Hepatocyte (in vitro differentiated cells): Measurements from ENCODE around the gene PAX1. TPM values are rescaled to one million over a fixed set of nuclear protein-coding genes. Genes with fewer than 3 reads are reported as not detected.

ENCODE experiments used
- DNase-seq: peaks from one replicate; pipeline ENCODE4 v3.0.0-alpha.2; 2016; ENCODE audit warnings: low spot score
- H2AFZ ChIP-seq: fragments of 200-600 bp; sonication (generic); 2 replicates; pipeline ENCODE4 v1.6.0; 2016; ENCODE audit warnings: antibody characterized with exemption, mild to moderate bottlenecking
- H3K27ac ChIP-seq: fragments of 200-600 bp; sonication (generic); 2 replicates; pipeline ENCODE4 v1.5.1; 2016; ENCODE audit warnings: mild to moderate bottlenecking
- H3K27me3 ChIP-seq: fragments of 200-600 bp; sonication (generic); 2 replicates; pipeline ENCODE4 v1.6.1; 2016
- H3K36me3 ChIP-seq: fragments of 200-600 bp; sonication (generic); replicated peaks from 2 replicates; pipeline ENCODE4 v1.5.1; 2016; ENCODE audit warnings: low read depth; ENCODE audit not compliant: insufficient read depth
- H3K4me1 ChIP-seq: fragments of 200-600 bp; sonication (generic); 2 replicates; pipeline ENCODE4 v1.5.1; 2016; ENCODE audit warnings: mild to moderate bottlenecking, moderate library complexity; ENCODE audit not compliant: insufficient read depth
- H3K4me2 ChIP-seq: fragments of 200-600 bp; sonication (generic); 2 replicates; pipeline ENCODE4 v1.6.0; 2016
- H3K4me3 ChIP-seq: fragments of 200-600 bp; sonication (generic); 2 replicates; pipeline ENCODE4 v1.5.1; 2016; ENCODE audit warnings: mild to moderate bottlenecking
- H3K79me2 ChIP-seq: fragments of 200-600 bp; sonication (generic); 2 replicates; pipeline ENCODE4 v1.6.0; 2017; ENCODE audit warnings: mild to moderate bottlenecking
- H3K9me2 ChIP-seq: fragments of 200-600 bp; sonication (generic); replicated peaks from 2 replicates; pipeline ENCODE4 v1.6.0; 2017; ENCODE audit warnings: mild to moderate bottlenecking; ENCODE audit not compliant: insufficient read depth
- H3K9me3 ChIP-seq: fragments of 200-600 bp; sonication (generic); 2 replicates; pipeline ENCODE4 v1.5.1; 2016; ENCODE audit warnings: low read depth, mild to moderate bottlenecking
- H4K20me1 ChIP-seq: fragments of 200-600 bp; sonication (generic); 2 replicates; pipeline ENCODE4 v1.6.0; 2016; ENCODE audit warnings: mild to moderate bottlenecking; ENCODE audit not compliant: insufficient read depth, poor library complexity, severe bottlenecking
- EZH2 ChIP-seq: fragments of 200-600 bp; sonication (generic); IDR thresholded peaks from 2 replicates; pipeline ENCODE4 v1.6.1; 2016; ENCODE audit warnings: antibody characterized with exemption, mild to moderate bottlenecking, borderline replicate concordance
- EZH2phosphoT487 ChIP-seq: fragments of 200-600 bp; sonication (generic); IDR thresholded peaks from one replicate; pipeline ENCODE4 v1.6.1; 2018; ENCODE audit warnings: antibody characterized with exemption, mild to moderate bottlenecking, low read depth, moderate library complexity; ENCODE audit not compliant: unreplicated experiment, severe bottlenecking
- WGBS: methylation state at CpG from one replicate; pipeline ENCODE4 v1.1.6; 2016; ENCODE audit warnings: low lambda C conversion rate; ENCODE audit errors: missing lambda C conversion rate; 5-methylcytosine and 5-hydroxymethylcytosine counted together
- polyA plus RNA-seq: library from polyadenylated mRNA; unstranded; fragments of >200 nt; fragmentation: Nextera tagmentation; extraction: Ambion mirVana; gene quantifications from 2 replicates; pipeline ENCODE4 v1.2.1, GENCODE V29; 2016
- total RNA-seq: library from RNA; depleted of rRNA; stranded (reverse); fragments of >200 nt; gene quantifications from 2 replicates; pipeline ENCODE4 v1.2.3, GENCODE V29; 2014
- TF ChIP-seq, protein P1 (sequence below): fragments of 200-600 bp; sonication (generic); IDR thresholded peaks from 2 replicates; pipeline ENCODE4 v1.5.1; 2016; ENCODE audit warnings: antibody characterized with exemption, mild to moderate bottlenecking; ENCODE audit not compliant: poor library complexity

The PAX1 gene
- total and polyA plus RNA-seq, 2 experiments from 2014 or later: not detected

- TF ChIP-seq, protein P1, sequence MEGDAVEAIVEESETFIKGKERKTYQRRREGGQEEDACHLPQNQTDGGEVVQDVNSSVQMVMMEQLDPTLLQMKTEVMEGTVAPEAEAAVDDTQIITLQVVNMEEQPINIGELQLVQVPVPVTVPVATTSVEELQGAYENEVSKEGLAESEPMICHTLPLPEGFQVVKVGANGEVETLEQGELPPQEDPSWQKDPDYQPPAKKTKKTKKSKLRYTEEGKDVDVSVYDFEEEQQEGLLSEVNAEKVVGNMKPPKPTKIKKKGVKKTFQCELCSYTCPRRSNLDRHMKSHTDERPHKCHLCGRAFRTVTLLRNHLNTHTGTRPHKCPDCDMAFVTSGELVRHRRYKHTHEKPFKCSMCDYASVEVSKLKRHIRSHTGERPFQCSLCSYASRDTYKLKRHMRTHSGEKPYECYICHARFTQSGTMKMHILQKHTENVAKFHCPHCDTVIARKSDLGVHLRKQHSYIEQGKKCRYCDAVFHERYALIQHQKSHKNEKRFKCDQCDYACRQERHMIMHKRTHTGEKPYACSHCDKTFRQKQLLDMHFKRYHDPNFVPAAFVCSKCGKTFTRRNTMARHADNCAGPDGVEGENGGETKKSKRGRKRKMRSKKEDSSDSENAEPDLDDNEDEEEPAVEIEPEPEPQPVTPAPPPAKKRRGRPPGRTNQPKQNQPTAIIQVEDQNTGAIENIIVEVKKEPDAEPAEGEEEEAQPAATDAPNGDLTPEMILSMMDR: no peak
- TF ChIP-seq EZH2: no peak
- TF ChIP-seq EZH2phosphoT487: no peak
- H3K9me3 ChIP-seq: no peaks in the 10 kb centered on the region
- no peak overlapping the region for H2AFZ ChIP-seq
- no peak overlapping the region for H3K27ac ChIP-seq
- no peaks in the 10 kb centered on the region for H3K4me1 ChIP-seq
- H3K4me3 ChIP-seq: no peak overlapping the region
- H3K27me3 ChIP-seq: no peaks in the 10 kb centered on the region
- 91% methylated on average over 15 of the region's 15 CpGs for WGBS
- H3K79me2 ChIP-seq: no peaks in the 10 kb centered on the region
- DNase-seq: no peak
- H3K4me2 ChIP-seq: no peak overlapping the region
- H3K9me2 ChIP-seq: no peaks in the 10 kb centered on the region
- H4K20me1 ChIP-seq: no peaks in the 10 kb centered on the region
- no peaks in the 10 kb centered on the region for H3K36me3 ChIP-seq
Observed at GRCh38 chr20:21729316-21729715, 23.9 kb downstream of the PAX1 start.

GRCh38 chr20:21739161-21739560 is 33.7 kb downstream of the PAX1 start:
- Histone ChIP-seq H3K4me2 (no peak overlapping the region), H3K9me2 (no peaks in the 10 kb centered on the region), H3K9me3 (no peaks in the 10 kb centered on the region), H3K36me3 (no peaks in the 10 kb centered on the region), H3K4me1 (no peaks in the 10 kb centered on the region), H3K27ac (no peak overlapping the region), H3K4me3 (no peak overlapping the region), H4K20me1 (no peaks in the 10 kb centered on the region), H2AFZ (no peak overlapping the region), H3K27me3 (no peaks in the 10 kb centered on the region), H3K79me2 (no peaks in the 10 kb centered on the region)
- no peak for DNase-seq
- TF ChIP-seq, protein P1: no peak
- TF ChIP-seq EZH2 (no peak), EZH2phosphoT487 (no peak)
- 87% methylated on average over 3 of the region's 3 CpGs for WGBS

GRCh38 chr20:21739682-21740081 is 34.2 kb downstream of the PAX1 start:
- TF ChIP-seq, protein P1: no peak
- no peak for TF ChIP-seq EZH2phosphoT487
- no peak for TF ChIP-seq EZH2
- DNase-seq: no peak
- H3K9me3 ChIP-seq: no peaks in the 10 kb centered on the region
- H3K4me1 ChIP-seq: no peaks in the 10 kb centered on the region
- no peak overlapping the region for H2AFZ ChIP-seq
- no peaks in the 10 kb centered on the region for H3K9me2 ChIP-seq
- 77% methylated on average over 3 of the region's 3 CpGs for WGBS
- H4K20me1 ChIP-seq: no peaks in the 10 kb centered on the region
- no peaks in the 10 kb centered on the region for H3K36me3 ChIP-seq
- H3K79me2 ChIP-seq: no peaks in the 10 kb centered on the region
- no peaks in the 10 kb centered on the region for H3K27me3 ChIP-seq
- no peak overlapping the region for H3K4me3 ChIP-seq
- no peak overlapping the region for H3K27ac ChIP-seq
- no peak overlapping the region for H3K4me2 ChIP-seq

DNA sequence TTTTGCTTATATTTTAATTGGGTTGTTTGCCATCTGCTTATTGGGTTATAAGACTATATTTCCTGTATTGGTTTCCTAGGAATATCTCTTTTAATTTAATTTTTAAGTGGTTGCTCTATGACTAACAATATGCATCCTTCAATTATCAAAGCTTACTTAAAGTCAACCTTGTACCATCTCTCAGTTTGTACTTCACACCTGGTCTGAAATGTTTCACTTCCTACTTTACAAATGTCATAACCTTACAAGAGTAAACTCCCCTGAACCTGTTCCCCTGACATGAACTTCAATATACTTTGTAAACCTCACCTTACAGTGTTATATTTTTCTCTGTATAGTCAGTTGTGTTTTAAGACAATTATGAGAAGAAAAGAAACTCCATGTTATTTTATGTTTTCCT is 35.8 kb downstream of the PAX1 start:
- Histone ChIP-seq H3K9me2 (no peaks in the 10 kb centered on the region), H3K4me2 (no peak overlapping the region), H3K79me2 (no peaks in the 10 kb centered on the region), H4K20me1 (no peaks in the 10 kb centered on the region), H3K9me3 (no peaks in the 10 kb centered on the region), H3K36me3 (no peaks in the 10 kb centered on the region), H2AFZ (no peak overlapping the region), H3K27ac (no peak overlapping the region), H3K4me1 (no peaks in the 10 kb centered on the region), H3K27me3 (no peaks in the 10 kb centered on the region), H3K4me3 (no peak overlapping the region)
- no peak for DNase-seq
- TF ChIP-seq EZH2 (no peak), EZH2phosphoT487 (no peak)
- TF ChIP-seq, protein P1: no peak
